ENCODE measurements around the gene TMC4.
"Not testable (repeated sequence)": the region's sequence is repeated elsewhere in the genome, so short reads cannot be mapped to it uniquely, and the experiment has no call there.

Gene TMC4

GRCh38 chr19:54173951-54174834 lies 1.2 kb upstream of the TMC4 start:
- DNase-seq = no peak

GRCh38 chr19:54173359-54173699 lies 369 bp upstream of the TMC4 start:
- no peak for DNase-seq

- DNase-seq = not testable (repeated sequence)
These were observed 1.1 kb downstream of the TMC4 start for GRCh38 chr19:54171736-54172431.

GRCh38 chr19:54169149-54169740 lies 3.7 kb downstream of the TMC4 start:
- no peak for DNase-seq

GRCh38 chr19:54168174-54168917 lies 4.6 kb downstream of the TMC4 start:
- DNase-seq = peak; percentile 93

GRCh38 chr19:54165222-54165621 lies 7.7 kb downstream of the TMC4 start:
- no peak for DNase-seq

- peak; percentile 90 for DNase-seq
These were observed 8.4 kb downstream of the TMC4 start for GRCh38 chr19:54164369-54165068.

GRCh38 chr19:54162884-54163283 lies 10.1 kb downstream of the TMC4 start:
- DNase-seq = no peak

- peak; percentile 97 for DNase-seq
These were observed 10.6 kb downstream of the TMC4 start for GRCh38 chr19:54162241-54162805.

GRCh38 chr19:54160854-54161253 lies 12.1 kb downstream of the TMC4 start:
- peak; percentile 74 for DNase-seq

GRCh38 chr19:54160182-54160811 lies 12.7 kb downstream of the TMC4 start:
- peak; percentile 79 for DNase-seq

- DNase-seq = peak; percentile 100
These were observed 13.4 kb downstream of the TMC4 start, which contains the start of gene LENG1 for GRCh38 chr19:54159352-54160181. Gene LENG1 (minus strand): TSS chr19:54159721. CDS start chr19:54159695, 26 bp downstream.

- DNase-seq = peak; percentile 65
These were observed 14.1 kb downstream of the TMC4 start for GRCh38 chr19:54158812-54159351.

GRCh38 chr19:54156953-54157352 lies 16.0 kb downstream of the TMC4 start:
- peak; percentile 31 for DNase-seq

- DNase-seq = no peak
These were observed 16.5 kb downstream of the TMC4 start for GRCh38 chr19:54156490-54156889.

GRCh38 chr19:54155694-54156093 lies 17.3 kb downstream of the TMC4 start:
- peak; percentile 20 for DNase-seq

- no peak for DNase-seq
These were observed 18.2 kb downstream of the TMC4 start for GRCh38 chr19:54154603-54155345.

GRCh38 chr19:54153731-54154326 lies 19.1 kb downstream of the TMC4 start:
- no peak for DNase-seq
